ENCODE data around the gene CYFIP2. TPM values are rescaled to one million over a fixed set of nuclear protein-coding genes. Genes with fewer than 3 reads are reported as not detected.
"Not testable (repeated sequence)": the region's sequence is repeated elsewhere in the genome, so short reads cannot be mapped to it uniquely, and the experiment has no call there.

The CYFIP2 gene
- total and polyA plus RNA-seq, 2 donors: 98.9 to 102 TPM

DNA sequence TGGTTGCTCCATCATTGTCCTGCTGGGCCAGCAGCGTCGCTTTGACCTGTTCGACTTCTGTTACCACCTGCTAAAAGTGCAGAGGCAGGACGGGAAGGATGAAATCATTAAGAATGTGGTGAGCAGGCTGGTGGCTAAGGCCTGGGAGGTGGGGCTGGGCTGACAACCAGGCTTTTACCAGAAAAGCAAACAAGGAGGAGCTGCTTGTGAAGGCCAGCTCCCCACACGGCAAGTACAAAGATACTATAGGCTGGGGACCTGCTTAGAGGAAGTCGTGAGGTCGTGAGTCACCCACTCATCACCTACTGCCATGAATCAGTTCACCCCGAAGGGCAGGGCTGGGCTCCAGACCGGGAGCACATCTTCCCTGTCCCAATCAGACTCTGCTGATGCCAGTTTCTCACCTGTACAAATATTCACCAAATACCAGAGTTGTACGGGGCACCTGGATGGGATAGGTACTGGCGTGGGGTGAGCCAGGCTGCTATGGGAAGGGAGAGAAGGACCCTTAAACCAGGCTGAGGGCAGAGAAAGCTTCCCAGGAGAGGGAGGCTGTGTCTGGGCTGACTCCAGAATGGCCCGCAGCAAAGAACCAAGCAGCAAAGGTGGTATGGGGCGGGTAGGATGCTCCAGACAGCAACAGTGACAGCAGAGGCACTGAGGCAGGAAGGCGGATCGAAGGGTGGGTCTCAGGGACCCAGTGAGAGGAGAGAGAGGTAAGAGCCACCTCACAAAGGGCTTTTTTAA is 124.8 kb downstream of the CYFIP2 start:
- Histone ChIP-seq H3K27ac (ENCODE audit: low read depth in 1 of 2, low read length in 1 of 2) (no peak overlapping the region), H3K4me3 (ENCODE audit: low read length in 2 of 2) (no peak overlapping the region), H3K4me1 (ENCODE audit: control insufficient read depth in 2 of 2, insufficient read depth in 2 of 2, low read length in 2 of 2) (no peaks in the 10 kb centered on the region), H3K9me3 (ENCODE audit: control insufficient read depth in 2 of 2, insufficient read depth in 1 of 2, low read length in 1 of 2) (no peaks in the 10 kb centered on the region), H3K27me3 (ENCODE audit: control insufficient read depth in 2 of 2, insufficient read depth in 1 of 2, low read length in 1 of 2) (no peaks in the 10 kb centered on the region), H3K36me3 (ENCODE audit: control insufficient read depth in 2 of 2, insufficient read depth in 2 of 2, low read length in 1 of 2) (peaks cover 46 to 74% of the 10 kb centered on the region in 2 donors)
- WGBS: 96% methylated on average over 15 of the region's 15 CpGs
- no peak for DNase-seq (ENCODE audit: low read depth in 6 of 9, low spot score in 9 of 9)

DNA sequence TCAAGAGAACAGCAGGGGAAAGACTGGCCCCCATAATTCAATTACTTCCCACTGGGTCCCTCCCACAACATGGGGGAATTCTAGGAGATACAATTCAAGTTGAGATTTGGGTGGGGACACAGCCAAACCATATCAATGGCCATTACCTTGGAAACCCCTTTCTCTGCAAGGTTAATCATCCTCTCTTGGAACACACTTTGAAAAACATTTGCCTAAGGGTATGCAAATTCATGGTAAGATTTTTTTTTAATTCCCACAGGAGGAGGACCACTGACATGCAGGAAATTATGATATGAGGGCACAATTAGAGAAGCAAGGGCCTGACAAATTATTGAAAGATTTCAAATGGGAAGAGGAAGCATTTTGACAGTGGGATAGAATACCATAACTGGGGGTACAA is 132.4 kb downstream of the CYFIP2 start:
- Histone ChIP-seq H3K27ac (ENCODE audit: low read depth in 1 of 2, low read length in 1 of 2) (no peak overlapping the region), H3K27me3 (ENCODE audit: control insufficient read depth in 2 of 2, insufficient read depth in 1 of 2, low read length in 1 of 2) (no peaks in the 10 kb centered on the region), H3K36me3 (ENCODE audit: control insufficient read depth in 2 of 2, insufficient read depth in 2 of 2, low read length in 1 of 2) (peaks cover 0 to 2% of the 10 kb centered on the region in 2 donors), H3K4me3 (ENCODE audit: low read length in 2 of 2) (no peak overlapping the region), H3K9me3 (ENCODE audit: control insufficient read depth in 2 of 2, insufficient read depth in 1 of 2, low read length in 1 of 2) (no peaks in the 10 kb centered on the region), H3K4me1 (ENCODE audit: control insufficient read depth in 2 of 2, insufficient read depth in 2 of 2, low read length in 2 of 2) (no peaks in the 10 kb centered on the region)
- no peak for DNase-seq (ENCODE audit: low read depth in 6 of 9, low spot score in 9 of 9)

DNA sequence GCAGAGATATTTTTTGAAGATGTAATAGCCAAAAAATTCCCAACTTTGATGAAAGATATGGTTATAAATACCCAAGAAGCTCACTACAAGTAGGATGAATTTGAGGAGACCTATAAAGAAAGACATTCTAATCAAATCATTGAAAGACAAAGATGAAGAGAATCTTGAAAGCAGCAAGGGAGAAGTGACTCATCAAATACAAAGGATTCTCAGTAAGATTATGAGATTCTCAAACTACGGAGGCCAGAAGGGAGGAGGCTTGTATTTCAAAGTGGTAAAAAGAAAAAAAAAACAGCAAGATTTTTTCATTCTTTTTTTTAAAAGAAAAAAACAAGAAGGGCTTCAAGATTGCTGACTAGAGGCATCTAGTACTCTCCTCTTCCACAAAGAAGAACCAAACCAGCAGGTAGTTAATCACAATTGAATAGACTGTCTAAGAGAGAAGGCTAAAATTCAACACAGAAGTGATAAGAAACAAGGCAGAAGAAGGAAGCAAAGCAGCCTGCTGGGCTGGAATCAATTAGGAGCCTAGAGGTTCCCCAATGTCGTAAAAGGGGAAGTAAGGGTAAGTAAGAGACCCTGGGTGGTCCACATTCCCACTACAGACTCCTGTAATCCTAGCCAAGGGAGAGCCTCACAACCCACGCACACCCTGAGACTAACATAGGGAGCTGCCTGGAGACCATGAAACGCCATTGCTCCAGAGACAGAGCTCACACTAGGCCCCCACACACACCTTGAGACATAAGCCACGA is 135.0 kb downstream of the CYFIP2 start:
- H3K4me1 ChIP-seq (ENCODE audit: control insufficient read depth in 2 of 2, insufficient read depth in 2 of 2, low read length in 2 of 2): no peaks in the 10 kb centered on the region
- no peak for DNase-seq (ENCODE audit: low read depth in 6 of 9, low spot score in 9 of 9)
- no peaks in the 10 kb centered on the region for H3K36me3 ChIP-seq (ENCODE audit: control insufficient read depth in 2 of 2, insufficient read depth in 2 of 2, low read length in 1 of 2)
- H3K9me3 ChIP-seq (ENCODE audit: control insufficient read depth in 2 of 2, insufficient read depth in 1 of 2, low read length in 1 of 2): no peaks in the 10 kb centered on the region
- H3K27ac ChIP-seq (ENCODE audit: low read depth in 1 of 2, low read length in 1 of 2): no peak overlapping the region
- 79% methylated on average over 5 of the region's 5 CpGs for WGBS
- no peaks in the 10 kb centered on the region for H3K27me3 ChIP-seq (ENCODE audit: control insufficient read depth in 2 of 2, insufficient read depth in 1 of 2, low read length in 1 of 2)
- H3K4me3 ChIP-seq (ENCODE audit: low read length in 2 of 2): no peak overlapping the region

DNA sequence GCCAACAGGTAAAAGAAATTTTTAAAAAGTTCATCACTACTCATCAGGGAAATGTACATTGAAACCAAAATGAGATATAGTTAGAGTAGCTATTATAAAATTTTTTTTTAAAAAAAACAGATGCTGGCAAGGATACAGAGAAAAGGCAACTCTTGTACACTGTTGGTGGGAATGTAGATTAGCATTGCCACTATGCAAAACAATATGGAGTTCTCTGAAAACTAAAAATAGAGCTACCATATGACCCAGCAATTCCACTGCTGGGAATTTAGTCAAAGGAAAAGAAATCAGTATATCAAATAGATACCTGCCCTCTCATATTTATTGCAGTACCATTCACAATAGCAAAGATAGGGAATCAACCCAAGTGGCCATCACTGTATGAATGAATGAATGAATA is 149.9 kb downstream of the CYFIP2 start:
- Histone ChIP-seq H3K4me1 (ENCODE audit: control insufficient read depth in 2 of 2, insufficient read depth in 2 of 2, low read length in 2 of 2) (no peaks in the 10 kb centered on the region), H3K36me3 (ENCODE audit: control insufficient read depth in 2 of 2, insufficient read depth in 2 of 2, low read length in 1 of 2) (no peaks in the 10 kb centered on the region), H3K27me3 (ENCODE audit: control insufficient read depth in 2 of 2, insufficient read depth in 1 of 2, low read length in 1 of 2) (no peaks in the 10 kb centered on the region), H3K27ac (ENCODE audit: low read depth in 1 of 2, low read length in 1 of 2) (no peak overlapping the region), H3K4me3 (ENCODE audit: low read length in 2 of 2) (no peak overlapping the region), H3K9me3 (ENCODE audit: control insufficient read depth in 2 of 2, insufficient read depth in 1 of 2, low read length in 1 of 2) (peaks cover 0 to 5% of the 10 kb centered on the region in 2 donors)
- DNase-seq (ENCODE audit: low read depth in 6 of 9, low spot score in 9 of 9): no peak

DNA sequence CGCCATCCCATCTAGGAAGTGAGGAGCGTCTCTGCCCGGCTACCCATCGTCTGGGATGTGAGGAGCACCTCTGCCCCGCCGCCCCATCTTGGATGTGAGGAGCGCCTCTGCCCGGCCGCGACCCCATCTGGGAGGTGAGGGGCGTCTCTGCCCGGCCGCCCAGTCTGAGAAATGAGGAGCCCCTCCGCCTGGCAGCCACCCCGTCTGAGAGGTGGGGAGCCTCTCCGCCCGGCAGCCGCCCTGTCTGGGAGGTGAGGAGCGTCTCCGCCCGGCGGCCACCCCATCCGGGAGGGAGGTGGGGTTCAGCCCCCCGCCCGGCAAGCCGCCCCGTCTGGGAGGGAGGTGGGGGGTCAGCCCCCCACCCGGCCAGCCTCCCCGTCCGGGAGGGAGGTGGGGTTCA is 153.6 kb downstream of the CYFIP2 start:
- DNase-seq (ENCODE audit: low read depth in 6 of 9, low spot score in 9 of 9); H3K27ac ChIP-seq (ENCODE audit: low read depth in 1 of 2, low read length in 1 of 2); H3K4me3 ChIP-seq (ENCODE audit: low read length in 2 of 2); H3K9me3 ChIP-seq (ENCODE audit: control insufficient read depth in 2 of 2, insufficient read depth in 1 of 2, low read length in 1 of 2); H3K27me3 ChIP-seq (ENCODE audit: control insufficient read depth in 2 of 2, insufficient read depth in 1 of 2, low read length in 1 of 2); H3K4me1 ChIP-seq (ENCODE audit: control insufficient read depth in 2 of 2, insufficient read depth in 2 of 2, low read length in 2 of 2); H3K36me3 ChIP-seq (ENCODE audit: control insufficient read depth in 2 of 2, insufficient read depth in 2 of 2, low read length in 1 of 2): not testable (repeated sequence)
- 99% methylated on average over 28 of the region's 30 CpGs for WGBS

DNA sequence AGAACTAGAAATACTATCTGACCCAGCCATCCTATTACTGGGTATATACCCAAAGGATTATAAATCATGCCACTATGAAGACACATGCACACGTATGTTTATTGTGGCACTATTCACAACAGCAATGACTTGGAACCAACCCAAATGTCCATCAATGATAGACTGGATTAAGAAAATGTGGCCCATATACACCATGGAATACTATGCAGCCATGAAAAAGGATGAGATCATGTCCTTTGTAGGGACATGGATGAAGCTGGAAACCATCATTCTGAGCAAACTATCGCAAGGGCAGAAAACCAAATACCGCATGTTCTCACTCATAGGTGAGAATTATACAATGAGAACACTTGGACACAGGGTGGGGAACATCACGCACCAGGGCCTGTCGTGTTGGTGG is 164.0 kb downstream of the CYFIP2 start:
- WGBS: 97% methylated on average over 5 of the region's 5 CpGs
- not testable (repeated sequence) for DNase-seq (ENCODE audit: low read depth in 6 of 9, low spot score in 9 of 9); H3K27ac ChIP-seq (ENCODE audit: low read depth in 1 of 2, low read length in 1 of 2)

DNA sequence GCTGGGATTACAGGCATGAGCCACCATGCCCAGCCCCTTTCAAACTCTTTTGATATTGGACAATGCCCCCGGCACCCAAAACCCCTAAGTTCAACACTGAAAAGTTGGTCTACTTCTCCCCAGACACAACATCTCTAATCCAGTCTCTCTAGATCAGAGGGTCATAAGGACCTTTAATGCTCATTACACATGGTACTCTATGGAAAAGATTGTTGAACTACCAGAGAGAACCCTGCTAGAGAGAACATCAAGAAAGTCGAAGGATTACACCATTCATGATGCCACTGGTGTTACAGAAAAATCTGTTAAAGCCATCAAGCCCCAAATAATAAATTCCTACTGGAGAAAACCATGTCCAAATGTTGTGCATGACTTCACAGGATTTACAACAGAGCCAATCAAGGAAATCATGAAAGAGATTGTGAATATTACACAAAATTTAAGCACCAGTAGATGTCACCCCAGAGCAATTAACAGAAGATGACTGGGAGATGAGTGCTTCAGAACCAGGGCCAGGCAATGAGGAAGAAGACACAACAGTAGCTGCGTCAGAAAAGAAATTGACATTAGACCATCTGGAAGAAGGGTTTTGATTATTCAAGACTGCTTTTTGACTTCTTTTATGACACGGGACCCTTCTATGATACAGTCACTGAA is 165.7 kb downstream of the CYFIP2 start:
- peak; percentile 14 to 82 (median 47) for DNase-seq (ENCODE audit: low read depth in 6 of 9, low spot score in 9 of 9)
- Histone ChIP-seq H3K36me3 (ENCODE audit: control insufficient read depth in 2 of 2, insufficient read depth in 2 of 2, low read length in 1 of 2) (no peaks in the 10 kb centered on the region), H3K9me3 (ENCODE audit: control insufficient read depth in 2 of 2, insufficient read depth in 1 of 2, low read length in 1 of 2) (no peaks in the 10 kb centered on the region), H3K4me1 (ENCODE audit: control insufficient read depth in 2 of 2, insufficient read depth in 2 of 2, low read length in 2 of 2) (no peaks in the 10 kb centered on the region), H3K27me3 (ENCODE audit: control insufficient read depth in 2 of 2, insufficient read depth in 1 of 2, low read length in 1 of 2) (no peaks in the 10 kb centered on the region), H3K4me3 (ENCODE audit: low read length in 2 of 2) (no peak overlapping the region), H3K27ac (ENCODE audit: low read depth in 1 of 2, low read length in 1 of 2) (no peak overlapping the region)
- 56% methylated on average over 4 of the region's 4 CpGs for WGBS

More for the DNA sequence above, 164.0 kb downstream of the CYFIP2 start:
- H3K27me3 ChIP-seq (ENCODE audit: control insufficient read depth in 2 of 2, insufficient read depth in 1 of 2, low read length in 1 of 2); H3K9me3 ChIP-seq (ENCODE audit: control insufficient read depth in 2 of 2, insufficient read depth in 1 of 2, low read length in 1 of 2); H3K4me1 ChIP-seq (ENCODE audit: control insufficient read depth in 2 of 2, insufficient read depth in 2 of 2, low read length in 2 of 2); H3K4me3 ChIP-seq (ENCODE audit: low read length in 2 of 2); H3K36me3 ChIP-seq (ENCODE audit: control insufficient read depth in 2 of 2, insufficient read depth in 2 of 2, low read length in 1 of 2): not testable (repeated sequence)

DNA sequence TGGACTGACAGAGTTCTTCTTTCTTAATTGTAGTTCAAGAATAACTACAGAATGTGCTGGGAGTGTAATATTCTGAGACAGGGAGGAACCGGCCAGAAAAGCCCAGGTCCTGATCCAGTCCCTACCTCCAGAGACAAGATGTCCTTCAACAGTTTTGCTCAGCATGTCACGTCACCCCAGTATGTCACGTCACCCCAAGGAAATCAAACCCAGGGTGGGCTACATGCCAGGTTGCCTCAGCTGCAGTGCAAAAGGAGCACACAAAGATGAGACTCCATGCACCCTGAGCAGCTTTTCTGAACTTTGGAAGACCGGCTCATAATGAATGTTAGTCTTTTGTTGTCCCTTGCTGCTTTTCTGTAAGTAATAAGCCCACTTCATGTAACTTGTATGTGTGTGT is 168.2 kb downstream of the CYFIP2 start:
- no peaks in the 10 kb centered on the region for H3K27me3 ChIP-seq (ENCODE audit: control insufficient read depth in 2 of 2, insufficient read depth in 1 of 2, low read length in 1 of 2)
- no peaks in the 10 kb centered on the region for H3K36me3 ChIP-seq (ENCODE audit: control insufficient read depth in 2 of 2, insufficient read depth in 2 of 2, low read length in 1 of 2)
- H3K4me3 ChIP-seq (ENCODE audit: low read length in 2 of 2): no peak overlapping the region
- 97% methylated on average over 4 of the region's 4 CpGs for WGBS
- no peaks in the 10 kb centered on the region for H3K4me1 ChIP-seq (ENCODE audit: control insufficient read depth in 2 of 2, insufficient read depth in 2 of 2, low read length in 2 of 2)
- H3K9me3 ChIP-seq (ENCODE audit: control insufficient read depth in 2 of 2, insufficient read depth in 1 of 2, low read length in 1 of 2): no peaks in the 10 kb centered on the region
- no peak for DNase-seq (ENCODE audit: low read depth in 6 of 9, low spot score in 9 of 9)
- no peak overlapping the region for H3K27ac ChIP-seq (ENCODE audit: low read depth in 1 of 2, low read length in 1 of 2)

DNA sequence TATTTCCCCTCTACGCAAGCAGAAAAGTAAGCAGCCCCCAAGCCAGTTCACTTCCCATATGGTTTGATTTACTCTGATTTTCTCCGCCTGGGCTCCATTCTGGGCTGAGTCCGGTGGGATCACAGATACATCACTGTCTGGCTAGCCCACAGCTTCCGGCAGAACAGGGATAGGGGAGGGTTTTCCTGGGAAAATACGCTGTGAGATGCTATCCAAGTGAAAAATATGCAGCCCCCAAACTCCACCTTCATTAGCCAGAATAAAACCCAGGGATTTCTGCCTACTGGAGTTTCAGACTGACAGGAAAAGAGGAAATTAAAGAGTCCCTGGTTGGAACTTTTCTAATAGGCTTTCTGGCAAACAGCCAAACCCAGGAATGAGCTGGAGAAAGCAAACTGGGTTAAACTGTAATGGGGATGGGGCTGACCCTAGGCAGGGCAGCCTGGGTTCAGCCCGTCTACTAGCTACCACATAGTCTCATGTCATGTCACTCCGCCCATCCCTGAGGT is 177.2 kb downstream of the CYFIP2 start:
- Histone ChIP-seq H3K4me3 (ENCODE audit: low read length in 2 of 2) (no peak overlapping the region), H3K27me3 (ENCODE audit: control insufficient read depth in 2 of 2, insufficient read depth in 1 of 2, low read length in 1 of 2) (no peaks in the 10 kb centered on the region), H3K27ac (ENCODE audit: low read depth in 1 of 2, low read length in 1 of 2) (no peak overlapping the region), H3K9me3 (ENCODE audit: control insufficient read depth in 2 of 2, insufficient read depth in 1 of 2, low read length in 1 of 2) (no peaks in the 10 kb centered on the region), H3K4me1 (ENCODE audit: control insufficient read depth in 2 of 2, insufficient read depth in 2 of 2, low read length in 2 of 2) (no peaks in the 10 kb centered on the region), H3K36me3 (ENCODE audit: control insufficient read depth in 2 of 2, insufficient read depth in 2 of 2, low read length in 1 of 2) (no peaks in the 10 kb centered on the region)
- 91% methylated on average over 7 of the region's 7 CpGs for WGBS
- no peak for DNase-seq (ENCODE audit: low read depth in 6 of 9, low spot score in 9 of 9)
